ENCODE measurements around the gene SPTBN5.

SPTBN5 gene

GRCh38 chr15:41851167-41851523 is 42.7 kb downstream of the SPTBN5 start:
- no peak overlapping the region for H3K27ac ChIP-seq
- TF ChIP-seq ZFX (IDR thresholded peaks at IDR 0.05; ENCODE audit: borderline replicate concordance) (no peak), CTCF (IDR thresholded peaks at IDR 0.05) (no peak)

GRCh38 chr15:41850482-41851166 is 43.2 kb downstream of the SPTBN5 start:
- TF ChIP-seq ZFX (IDR thresholded peaks at IDR 0.05; ENCODE audit: borderline replicate concordance) (no peak), CTCF (IDR thresholded peaks at IDR 0.05) (no peak)
- no peak overlapping the region; the same call in 1 of the 2 replicates for H3K27ac ChIP-seq

GRCh38 chr15:41849861-41850260 is 44.0 kb downstream of the SPTBN5 start:
- no peak overlapping the region; the same call in 1 of the 2 replicates for H3K27ac ChIP-seq
- TF ChIP-seq ZFX (IDR thresholded peaks at IDR 0.05; ENCODE audit: borderline replicate concordance) (no peak), CTCF (IDR thresholded peaks at IDR 0.05) (no peak)

- TF ChIP-seq ZFX (IDR thresholded peaks at IDR 0.05; ENCODE audit: borderline replicate concordance), result no peak
- no peak for TF ChIP-seq CTCF (IDR thresholded peaks at IDR 0.05)
- H3K27ac ChIP-seq, result no peak overlapping the region; the same call in 1 of the 2 replicates
These were observed 44.6 kb downstream of the SPTBN5 start for GRCh38 chr15:41849204-41849603.

GRCh38 chr15:41848631-41849030 is 45.2 kb downstream of the SPTBN5 start:
- no peak overlapping the region for H3K27ac ChIP-seq
- TF ChIP-seq CTCF (IDR thresholded peaks at IDR 0.05), result no peak
- no peak for TF ChIP-seq ZFX (IDR thresholded peaks at IDR 0.05; ENCODE audit: borderline replicate concordance)

- no peak for TF ChIP-seq CTCF (IDR thresholded peaks at IDR 0.05)
- TF ChIP-seq ZFX (IDR thresholded peaks at IDR 0.05; ENCODE audit: borderline replicate concordance), result no peak
- no peak overlapping the region for H3K27ac ChIP-seq
These were observed 45.9 kb downstream of the SPTBN5 start for GRCh38 chr15:41847981-41848380.

GRCh38 chr15:41847206-41847605 is 46.6 kb downstream of the SPTBN5 start:
- no peak overlapping the region for H3K27ac ChIP-seq
- no peak for TF ChIP-seq ZFX (IDR thresholded peaks at IDR 0.05; ENCODE audit: borderline replicate concordance)
- no peak for TF ChIP-seq CTCF (IDR thresholded peaks at IDR 0.05)
